OCI-LY7 (cell line): Measurements from ENCODE around the gene EVA1C.

Experiments used
- CTCF ChIP-seq: fragments of 200-600 bp; sonication (generic); conservative IDR thresholded peaks from 2 replicates; pipeline ENCODE4 v1.5.1; 2014; ENCODE audit warnings: mild to moderate bottlenecking, antibody characterized with exemption, low read length, moderate library complexity, mixed read lengths
- EZH2phosphoT487 ChIP-seq: fragments of 200-600 bp; sonication (generic); IDR thresholded peaks from 2 replicates; pipeline ENCODE4 v1.6.1; 2018; ENCODE audit warnings: low read depth, borderline replicate concordance, mild to moderate bottlenecking, mixed run types, antibody characterized with exemption, low read length, moderate library complexity, mixed read lengths

DNA sequence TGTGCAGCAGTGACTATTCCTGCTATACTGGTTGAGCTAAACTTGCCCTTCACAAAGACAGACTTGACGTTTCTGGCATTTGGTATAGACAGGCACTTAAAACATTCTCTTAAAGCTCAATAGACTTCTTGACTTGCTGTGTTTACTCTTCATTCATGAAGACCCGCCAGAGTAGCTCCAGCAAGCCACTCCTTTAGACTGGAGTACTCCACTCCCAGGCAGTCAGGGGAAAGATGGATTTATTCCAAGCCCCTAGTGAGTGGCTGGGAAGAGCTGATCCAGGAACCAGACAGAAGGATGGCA is 70.7 kb downstream of the EVA1C start:
- no peak for TF ChIP-seq CTCF
- no peak for TF ChIP-seq EZH2phosphoT487
